ENCODE results near the gene FGR. TPM values are rescaled to one million over a fixed set of nuclear protein-coding genes. Genes with fewer than 3 reads are reported as not detected.

FGR gene
- total and polyA plus RNA-seq, 2 of the 13 experiments (the other 11 are each of a cell fraction or from before 2014, with no cell fraction given), result not detected

GRCh38 chr1:27671964-27672749, 37.2 kb upstream of the FGR start, which contains the start of gene IFI6 (continued):
- no peak for TF ChIP-seq ZNF362 (CRISPR knock-in tag; IDR thresholded peaks at IDR 0.05; ENCODE audit: borderline replicate concordance)
- peak; percentile 14; the same call in 1 of the 2 replicates for TF ChIP-seq HDAC2 (CRISPR knock-in tag; IDR thresholded peaks at IDR 0.05)
- no peak for TF ChIP-seq ZC3H4 (CRISPR knock-in tag; IDR thresholded peaks at IDR 0.05; ENCODE audit: borderline replicate concordance)
- TF ChIP-seq ZNF543 (CRISPR knock-in tag; IDR thresholded peaks at IDR 0.05), result no peak
- TF ChIP-seq ZNF512B (CRISPR knock-in tag; IDR thresholded peaks at IDR 0.05; ENCODE audit: borderline replicate concordance), result no peak
- TF ChIP-seq RNF219 (CRISPR knock-in tag; IDR thresholded peaks at IDR 0.05), result no peak
- no peak for TF ChIP-seq BCLAF1 (IDR thresholded peaks at IDR 0.05)
- no peak for TF ChIP-seq USF2 (IDR thresholded peaks at IDR 0.05; ENCODE audit: low read depth, low read length)
- 0 out of 2 replicates have a peak, but pooled peaks have one; percentile 16 for TF ChIP-seq USF2 (CRISPR knock-in tag; IDR thresholded peaks at IDR 0.05; ENCODE audit: borderline replicate concordance)
- no peak for TF ChIP-seq KDM5A (IDR thresholded peaks at IDR 0.05; ENCODE audit: borderline replicate concordance, low read length)
- no peak for TF ChIP-seq ZNF484 (CRISPR knock-in tag; IDR thresholded peaks at IDR 0.05; ENCODE audit: borderline replicate concordance, low read depth)
- 0 out of 2 replicates have a peak, but pooled peaks have one; percentile 42 for TF ChIP-seq ZNF335 (CRISPR knock-in tag; IDR thresholded peaks at IDR 0.05)
- TF ChIP-seq ZBTB20 (CRISPR knock-in tag; IDR thresholded peaks at IDR 0.05; ENCODE audit: borderline replicate concordance, low read depth), result peak; percentile 63
- peak; percentile 29; the same call in 1 of the 2 replicates for TF ChIP-seq RAD21 (CRISPR knock-in tag; IDR thresholded peaks at IDR 0.05)
- no peak for TF ChIP-seq ONECUT2 (CRISPR knock-in tag; IDR thresholded peaks at IDR 0.05)
- TF ChIP-seq ZNF781 (CRISPR knock-in tag; IDR thresholded peaks at IDR 0.05; ENCODE audit: borderline replicate concordance, not compliant biosample characterization), result no peak
